HepG2 (cell line): ENCODE results near the gene PHF19. TPM values are rescaled to one million over a fixed set of nuclear protein-coding genes. Genes with fewer than 3 reads are reported as not detected.

Source experiments
- ATAC-seq: fragments of 200-7000 bp; cut with Tn5 transposase; 3 replicates; pipeline ENCODE4 v1.9.1; 2020; ENCODE audit warnings: mild to moderate bottlenecking, moderate library complexity
- BruUV-seq: library from RNA; stranded (reverse); fragments of 400-500 nt; replicated peaks from 2 replicates; lab custom pipeline; 2021; lab: Mats Ljungman, UMichigan
- CTCF ChIA-PET: fragments of 300-600 bp; formaldehyde crosslinking; extraction: SDS; loops from one replicate; lab custom pipeline; 2021; ENCODE audit warnings: low total read pairs, inconsistent platforms, low intra/inter-chr PET ratio; lab: Yijun Ruan, JAX
- POLR2A ChIA-PET: fragments of 350-600 bp; sonication (Branson Sonifier 250); formaldehyde crosslinking; loops from one replicate; lab custom pipeline; 2020; ENCODE audit warnings: antibody characterized with exemption, inconsistent platforms; lab: Yijun Ruan, JAX
- DNase-seq: peaks from one replicate; pipeline ENCODE4 v3.0.0-alpha.2; 2015; ENCODE audit warnings: low spot score
- FAIRE-seq: peaks from 3 replicates; lab custom pipeline; 2011; peaks lifted over from hg19 to GRCh38; lab: Jason Lieb, UNC
- H2AFZ ChIP-seq: one replicate; pipeline ENCODE4 v1.6.1; 2011; ENCODE audit warnings: low read length, inconsistent platforms
- H3K27ac ChIP-seq: fragments of 300-600 bp; 3 replicates; pipeline ENCODE4 v1.8.0; 2011; ENCODE audit warnings: mixed run types, mild to moderate bottlenecking, mixed read lengths, low read length, inconsistent platforms; ENCODE audit not compliant: insufficient read depth; ENCODE audit errors: extremely low read length
- H3K27me3 ChIP-seq, 2 experiments: fragments of 200-600 bp in 1 of 2; 2 replicates in 1 of 2; 3 replicates in 1 of 2; pipeline versions ENCODE4 v1.6.0 to v1.8.0; 2011; ENCODE audit warnings: low read length in 2 of 2, mild to moderate bottlenecking in 2 of 2, moderate library complexity in 2 of 2, inconsistent platforms in 1 of 2; ENCODE audit not compliant: insufficient read depth in 2 of 2, control insufficient read depth in 1 of 2
- H3K36me3 ChIP-seq, 2 experiments: fragments of 200-600 bp in 1 of 2; replicated peaks in 1 of 2; 2 replicates in 1 of 2; 3 replicates in 1 of 2; pipeline versions ENCODE4 v1.5.1 to v1.8.0; 2011; ENCODE audit warnings: low read length in 2 of 2, inconsistent platforms in 1 of 2; ENCODE audit not compliant: insufficient read depth in 2 of 2, control insufficient read depth in 1 of 2
- H3K4me1 ChIP-seq: 2 replicates; pipeline ENCODE4 v1.5.1; 2012; ENCODE audit warnings: low read length, inconsistent platforms; ENCODE audit not compliant: insufficient read depth
- H3K4me2 ChIP-seq: 2 replicates; pipeline ENCODE4 v1.6.0; 2011; ENCODE audit warnings: low read depth, low read length, inconsistent platforms
- H3K4me3 ChIP-seq, 3 experiments: fragments of 200-600 bp in 1 of 3; sonication (generic), shearing (Covaris generic) in 1 of 3; replicated peaks in 1 of 3; 2 replicates each; pipeline ENCODE4 v1.5.1; 2011 to 2016; ENCODE audit warnings: low read length in 3 of 3, inconsistent platforms in 2 of 3, low read depth in 2 of 3, mild to moderate bottlenecking in 2 of 3, control low read depth in 1 of 3, mixed read lengths in 1 of 3; ENCODE audit not compliant: insufficient read depth in 1 of 3
- H3K79me2 ChIP-seq: one replicate; pipeline ENCODE4 v1.6.1; 2011; ENCODE audit warnings: low read length, inconsistent platforms; ENCODE audit not compliant: insufficient read depth
- H3K9ac ChIP-seq: 2 replicates; pipeline ENCODE4 v1.6.0; 2011; ENCODE audit warnings: mild to moderate bottlenecking, low read depth, low read length, inconsistent platforms; ENCODE audit not compliant: insufficient read depth
- H3K9me3 ChIP-seq: 2 replicates; pipeline ENCODE4 v1.5.1; 2012; ENCODE audit warnings: mild to moderate bottlenecking, low read length
- H4K20me1 ChIP-seq: 2 replicates; pipeline ENCODE4 v1.6.0; 2011; ENCODE audit warnings: inconsistent platforms, mild to moderate bottlenecking, low read length, moderate library complexity; ENCODE audit not compliant: insufficient read depth
- EEA1 ChIP-seq: sonication (generic); formaldehyde crosslinking; IDR thresholded peaks from 2 replicates; pipeline ENCODE4 v1.5.1; 2020; ENCODE audit warnings: mild to moderate bottlenecking, missing genetic modification reagents, borderline replicate concordance
- GLMP ChIP-seq: sonication (generic); formaldehyde crosslinking; IDR thresholded peaks from 2 replicates; pipeline ENCODE4 v1.9.0; 2021; ENCODE audit warnings: missing genetic modification reagents, mild to moderate bottlenecking, borderline replicate concordance
- HDAC2 ChIP-seq: sonication (generic); formaldehyde crosslinking; IDR thresholded peaks from 2 replicates; pipeline ENCODE4 v1.4.0; 2020; ENCODE audit warnings: missing genetic modification reagents
- HDAC6 ChIP-seq: fragments of 200-600 bp; sonication (generic); IDR thresholded peaks from 2 replicates; pipeline ENCODE4 v1.7.0; 2017; ENCODE audit warnings: mild to moderate bottlenecking, antibody characterized with exemption, low read length, low read depth
- KLF12 ChIP-seq: sonication (generic); formaldehyde crosslinking; IDR thresholded peaks from 2 replicates; pipeline ENCODE4 v1.4.0; 2020; ENCODE audit warnings: missing genetic modification reagents, borderline replicate concordance
- PHF20 ChIP-seq: sonication (generic); formaldehyde crosslinking; IDR thresholded peaks from 2 replicates; pipeline ENCODE4 v1.5.0; 2020; ENCODE audit warnings: mild to moderate bottlenecking, missing genetic modification reagents
- SMARCC2 ChIP-seq: fragments of 450-650 bp; IDR thresholded peaks from 2 replicates; pipeline ENCODE4 v1.6.1; 2017; ENCODE audit warnings: antibody characterized with exemption, mild to moderate bottlenecking
- SP5 ChIP-seq: IDR thresholded peaks from 2 replicates; pipeline ENCODE4 v1.6.1; 2016; ENCODE audit warnings: low read depth, borderline replicate concordance
- WGBS: methylation state at CpG from one replicate; pipeline ENCODE4 v1.1.6; 2017; ENCODE audit warnings: low lambda C conversion rate; 5-methylcytosine and 5-hydroxymethylcytosine counted together
- in situ Hi-C: cut with HindIII; loops from 2 replicates; pipeline ENCODE4 v1.10.0; 2017; ENCODE audit warnings: low pct_unique_long_range_greater_than_20kb; ENCODE audit not compliant: extremely low pct_ligation_motif_present
- intact Hi-C: fragments of 100-400 bp; cut with micrococcal nuclease; formaldehyde crosslinking; loops from one replicate; pipeline ENCODE4 v1.10.0; 2022; ENCODE audit not compliant: unreplicated experiment
- polyA plus RNA-seq, 8 experiments: library from polyadenylated mRNA; depleted of rRNA in 3 of 8; stranded (reverse) in 7 of 8; unstranded in 1 of 8; fragments of >200 nt; fragmentation: Illumina TruSeq in 4 of 8; extraction: Trizol in 4 of 8; gene quantifications; 2 replicates each; pipeline versions ENCODE4 v1.2.1 to v1.2.3, GENCODE V29; 2011 to 2016; ENCODE audit warnings: low read depth in 4 of 8, missing spikeins in 1 of 8, mixed read lengths in 1 of 8; ENCODE audit not compliant: insufficient read depth in 1 of 8
- total RNA-seq, 5 experiments: library from RNA; depleted of rRNA; stranded (reverse); fragments of >200 nt; fragmentation: Illumina TruSeq; extraction: Trizol; gene quantifications; 2 replicates each; pipeline ENCODE4 v1.2.3, GENCODE V29; 2016; ENCODE audit warnings: low read depth in 1 of 5
- TF ChIP-seq, protein P1 (sequence below): sonication (generic); formaldehyde crosslinking; IDR thresholded peaks from 2 replicates; pipeline ENCODE4 v1.4.0; 2020; ENCODE audit warnings: mild to moderate bottlenecking, missing genetic modification reagents, borderline replicate concordance
- TF ChIP-seq, protein P2 (sequence below): sonication (generic); formaldehyde crosslinking; IDR thresholded peaks from 2 replicates; pipeline ENCODE4 v1.4.0; 2020; ENCODE audit warnings: missing genetic modification reagents

The PHF19 gene
- total and polyA plus RNA-seq, 2 of the 13 experiments (the other 11 are each of a cell fraction or from before 2014, with no cell fraction given), result 29.7 to 41.3 TPM

GRCh38 chr9:120859361-120859760 is 17.6 kb downstream of the PHF19 start:
- no peaks in the 10 kb centered on the region for H4K20me1 ChIP-seq
- no peaks in the 10 kb centered on the region for H3K9me3 ChIP-seq
- WGBS, result 89% methylated on average over 6 of the region's 6 CpGs
- H3K9ac ChIP-seq, result no peak overlapping the region
- no peak overlapping the region for H3K4me2 ChIP-seq
- CTCF ChIA-PET, result no interaction called here
- in situ Hi-C loops, result no loop called here
- POLR2A ChIA-PET, result no interaction called here
- H2AFZ ChIP-seq, result no peak overlapping the region
- no peaks in the 10 kb centered on the region for H3K27me3 ChIP-seq
- no peaks in the 10 kb centered on the region for H3K4me1 ChIP-seq
- no peaks in the 10 kb centered on the region for H3K79me2 ChIP-seq
- TF ChIP-seq, protein P1, sequence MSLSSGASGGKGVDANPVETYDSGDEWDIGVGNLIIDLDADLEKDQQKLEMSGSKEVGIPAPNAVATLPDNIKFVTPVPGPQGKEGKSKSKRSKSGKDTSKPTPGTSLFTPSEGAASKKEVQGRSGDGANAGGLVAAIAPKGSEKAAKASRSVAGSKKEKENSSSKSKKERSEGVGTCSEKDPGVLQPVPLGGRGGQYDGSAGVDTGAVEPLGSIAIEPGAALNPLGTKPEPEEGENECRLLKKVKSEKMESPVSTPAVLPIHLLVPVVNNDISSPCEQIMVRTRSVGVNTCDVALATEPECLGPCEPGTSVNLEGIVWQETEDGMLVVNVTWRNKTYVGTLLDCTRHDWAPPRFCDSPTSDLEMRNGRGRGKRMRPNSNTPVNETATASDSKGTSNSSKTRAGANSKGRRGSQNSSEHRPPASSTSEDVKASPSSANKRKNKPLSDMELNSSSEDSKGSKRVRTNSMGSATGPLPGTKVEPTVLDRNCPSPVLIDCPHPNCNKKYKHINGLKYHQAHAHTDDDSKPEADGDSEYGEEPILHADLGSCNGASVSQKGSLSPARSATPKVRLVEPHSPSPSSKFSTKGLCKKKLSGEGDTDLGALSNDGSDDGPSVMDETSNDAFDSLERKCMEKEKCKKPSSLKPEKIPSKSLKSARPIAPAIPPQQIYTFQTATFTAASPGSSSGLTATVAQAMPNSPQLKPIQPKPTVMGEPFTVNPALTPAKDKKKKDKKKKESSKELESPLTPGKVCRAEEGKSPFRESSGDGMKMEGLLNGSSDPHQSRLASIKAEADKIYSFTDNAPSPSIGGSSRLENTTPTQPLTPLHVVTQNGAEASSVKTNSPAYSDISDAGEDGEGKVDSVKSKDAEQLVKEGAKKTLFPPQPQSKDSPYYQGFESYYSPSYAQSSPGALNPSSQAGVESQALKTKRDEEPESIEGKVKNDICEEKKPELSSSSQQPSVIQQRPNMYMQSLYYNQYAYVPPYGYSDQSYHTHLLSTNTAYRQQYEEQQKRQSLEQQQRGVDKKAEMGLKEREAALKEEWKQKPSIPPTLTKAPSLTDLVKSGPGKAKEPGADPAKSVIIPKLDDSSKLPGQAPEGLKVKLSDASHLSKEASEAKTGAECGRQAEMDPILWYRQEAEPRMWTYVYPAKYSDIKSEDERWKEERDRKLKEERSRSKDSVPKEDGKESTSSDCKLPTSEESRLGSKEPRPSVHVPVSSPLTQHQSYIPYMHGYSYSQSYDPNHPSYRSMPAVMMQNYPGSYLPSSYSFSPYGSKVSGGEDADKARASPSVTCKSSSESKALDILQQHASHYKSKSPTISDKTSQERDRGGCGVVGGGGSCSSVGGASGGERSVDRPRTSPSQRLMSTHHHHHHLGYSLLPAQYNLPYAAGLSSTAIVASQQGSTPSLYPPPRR (CRISPR knock-in tag), result no peak
- TF ChIP-seq PHF20 (no peak), SP5 (CRISPR knock-in tag) (no peak), SMARCC2 (no peak), HDAC6 (no peak), GLMP (no peak), KLF12 (CRISPR knock-in tag) (no peak), HDAC2 (no peak), EEA1 (CRISPR knock-in tag) (no peak)
- TF ChIP-seq, protein P2, sequence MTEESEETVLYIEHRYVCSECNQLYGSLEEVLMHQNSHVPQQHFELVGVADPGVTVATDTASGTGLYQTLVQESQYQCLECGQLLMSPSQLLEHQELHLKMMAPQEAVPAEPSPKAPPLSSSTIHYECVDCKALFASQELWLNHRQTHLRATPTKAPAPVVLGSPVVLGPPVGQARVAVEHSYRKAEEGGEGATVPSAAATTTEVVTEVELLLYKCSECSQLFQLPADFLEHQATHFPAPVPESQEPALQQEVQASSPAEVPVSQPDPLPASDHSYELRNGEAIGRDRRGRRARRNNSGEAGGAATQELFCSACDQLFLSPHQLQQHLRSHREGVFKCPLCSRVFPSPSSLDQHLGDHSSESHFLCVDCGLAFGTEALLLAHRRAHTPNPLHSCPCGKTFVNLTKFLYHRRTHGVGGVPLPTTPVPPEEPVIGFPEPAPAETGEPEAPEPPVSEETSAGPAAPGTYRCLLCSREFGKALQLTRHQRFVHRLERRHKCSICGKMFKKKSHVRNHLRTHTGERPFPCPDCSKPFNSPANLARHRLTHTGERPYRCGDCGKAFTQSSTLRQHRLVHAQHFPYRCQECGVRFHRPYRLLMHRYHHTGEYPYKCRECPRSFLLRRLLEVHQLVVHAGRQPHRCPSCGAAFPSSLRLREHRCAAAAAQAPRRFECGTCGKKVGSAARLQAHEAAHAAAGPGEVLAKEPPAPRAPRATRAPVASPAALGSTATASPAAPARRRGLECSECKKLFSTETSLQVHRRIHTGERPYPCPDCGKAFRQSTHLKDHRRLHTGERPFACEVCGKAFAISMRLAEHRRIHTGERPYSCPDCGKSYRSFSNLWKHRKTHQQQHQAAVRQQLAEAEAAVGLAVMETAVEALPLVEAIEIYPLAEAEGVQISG, result no peak
- BruUV-seq, result no TSS peak
- H3K27ac ChIP-seq, result no peak overlapping the region
- H3K36me3 ChIP-seq, result peaks cover 30 to 65% of the 10 kb centered on the region in 2 experiments
- ATAC-seq (no peak), DNase-seq (no peak), FAIRE-seq (no peak)
- intact Hi-C loops, result no loop called here
- no peak overlapping the region for H3K4me3 ChIP-seq
